ENCODE measurements around the gene GOPC. TPM values are rescaled to one million over a fixed set of nuclear protein-coding genes. Genes with fewer than 3 reads are reported as not detected.

Gene GOPC
- total and polyA plus RNA-seq, 2 of the 8 experiments (the other 6 are each of a cell fraction or from before 2014, with no cell fraction given), result 5.3 to 19.4 TPM

DNA sequence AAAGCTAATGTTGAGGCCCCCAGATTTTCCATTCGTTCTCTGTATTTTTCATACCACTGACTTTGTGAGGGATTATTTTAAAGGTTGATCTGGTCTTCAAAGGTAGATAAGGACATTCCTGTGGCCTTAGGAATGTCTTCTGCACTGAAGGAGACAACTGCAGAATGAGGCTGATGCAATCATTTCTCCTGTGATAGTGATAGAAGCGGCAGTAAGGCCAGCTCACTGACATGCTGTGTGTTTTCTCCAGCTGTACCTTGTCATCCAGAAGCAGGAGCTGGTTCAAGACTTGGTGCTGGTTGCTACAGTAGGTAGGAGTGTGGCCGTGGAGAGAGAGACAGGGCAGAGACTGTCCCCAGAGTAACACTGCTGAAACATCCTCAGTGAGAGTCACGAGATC, 66.0 kb downstream of the GOPC start:
- no peak overlapping the region for H3K27ac ChIP-seq (ENCODE audit: low read depth, low read length)
- no peak overlapping the region for H3K4me3 ChIP-seq (ENCODE audit: extremely low read depth in 1 of 4, insufficient read depth in 2 of 4, low read depth in 3 of 4, low read length in 4 of 4)
- no peak overlapping the region for H3K18ac ChIP-seq (ENCODE audit: extremely low read depth, low read length)
- 89% methylated on average over 4 of the region's 4 CpGs; no CpG with 5 or more reads in 1 of the 2 experiments for WGBS, 2 experiments (ENCODE audit: extremely low coverage in 1 of 2, insufficient coverage in 1 of 2, insufficient read length in 1 of 2, insufficient replicate concordance in 2 of 2, low coverage in 1 of 2, low lambda C conversion rate in 2 of 2, missing lambda C conversion rate in 1 of 2)
- no peak overlapping the region for H2BK15ac ChIP-seq (ENCODE audit: low read length)
- H3K79me1 ChIP-seq (ENCODE audit: low read depth, low read length), result no peaks in the 10 kb centered on the region
- peaks cover 0 to 3% (median 0%) of the 10 kb centered on the region in 4 experiments; a peak in 1 of 8 replicates for H3K36me3 ChIP-seq (ENCODE audit: control insufficient read depth in 2 of 4, insufficient read depth in 4 of 4, low read length in 3 of 4)
- H3K27me3 ChIP-seq (replicated peaks in 1 of 4; ENCODE audit: control insufficient read depth in 3 of 4, extremely low read depth in 1 of 4, insufficient read depth in 3 of 4, low read length in 3 of 4), result no peaks in the 10 kb centered on the region
- no peak overlapping the region for H2BK12ac ChIP-seq (ENCODE audit: low read depth, low read length)
- no peak for DNase-seq (ENCODE audit: low read depth in 1 of 2, low spot score in 2 of 2)
- H4K5ac ChIP-seq (ENCODE audit: insufficient read length, low read depth, low read length), result no peak overlapping the region
- H3K4me2 ChIP-seq (ENCODE audit: insufficient read depth in 1 of 2, low read depth in 2 of 2, low read length in 2 of 2), result no peak overlapping the region
- no peak overlapping the region for H3K56ac ChIP-seq (replicated peaks; ENCODE audit: insufficient read length, low read depth, low read length)
- no peaks in the 10 kb centered on the region for H3K23me2 ChIP-seq (ENCODE audit: low read depth, low read length)
- ChIA-PET CTCF (ENCODE audit: partially characterized antibody) (interaction anchor here (1.1 to 2.0 kb wide), 4 partner anchors 11 to 26 kb away, joined by 3 to 9 read pairs (median 6); no protein-coding TSS in a partner anchor), POLR2A (ENCODE audit: partially characterized antibody) (no interaction called here)
- H3K9me3 ChIP-seq (ENCODE audit: insufficient read depth in 2 of 2, low read depth in 1 of 2, low read length in 1 of 2), result no peaks in the 10 kb centered on the region
- no peak overlapping the region for H2AFZ ChIP-seq (ENCODE audit: low read length)
- no peak for FAIRE-seq
- no peaks in the 10 kb centered on the region for H3K4me1 ChIP-seq (replicated peaks in 1 of 4; ENCODE audit: control insufficient read depth in 3 of 4, insufficient read depth in 4 of 4, low read length in 3 of 4)
- H2BK120ac ChIP-seq (replicated peaks; ENCODE audit: low read depth, low read length), result no peak overlapping the region
- H2BK20ac ChIP-seq (ENCODE audit: low read length), result no peak overlapping the region
- no peaks in the 10 kb centered on the region for H3K79me2 ChIP-seq (ENCODE audit: control insufficient read depth in 1 of 2, insufficient read depth in 2 of 2, low read length in 2 of 2)
- no peak overlapping the region for H3K14ac ChIP-seq (ENCODE audit: insufficient read length)
- no peak overlapping the region for H3K4ac ChIP-seq (replicated peaks; ENCODE audit: insufficient read length, low read depth, low read length)
- H2BK5ac ChIP-seq (ENCODE audit: low read depth, low read length), result no peak overlapping the region
- H3K23ac ChIP-seq (ENCODE audit: insufficient read length), result no peak overlapping the region
- no peak overlapping the region for H3K9ac ChIP-seq (replicated peaks in 1 of 4; ENCODE audit: extremely low read depth in 1 of 4, low read depth in 3 of 4, low read length in 3 of 4)
- H4K20me1 ChIP-seq (replicated peaks in 1 of 2; ENCODE audit: control insufficient read depth in 1 of 2, insufficient read depth in 2 of 2, low read length in 2 of 2), result no peaks in the 10 kb centered on the region
- H2AK5ac ChIP-seq (ENCODE audit: low read depth, low read length), result no peak overlapping the region
- no peak overlapping the region for H4K91ac ChIP-seq (replicated peaks; ENCODE audit: insufficient read length, low read length)
- H4K8ac ChIP-seq (ENCODE audit: extremely low read depth, insufficient read depth, low read length), result no peak overlapping the region
- TF ChIP-seq FOSL1 (IDR thresholded peaks at IDR 0.05; ENCODE audit: insufficient read depth, low read depth, low read length) (no peak), ATF3 (IDR thresholded peaks at IDR 0.05; ENCODE audit: insufficient read depth, low read depth, low read length) (no peak), CBX8 (IDR thresholded peaks at IDR 0.05; ENCODE audit: borderline replicate concordance, low read depth, low read length) (no peak), TBP (IDR thresholded peaks at IDR 0.05; ENCODE audit: low read depth, low read length) (no peak), HDAC2 (IDR thresholded peaks at IDR 0.05; ENCODE audit: borderline replicate concordance in 1 of 2, low read depth in 2 of 2, low read length in 2 of 2) (no peak), RNF2 (IDR thresholded peaks at IDR 0.05; ENCODE audit: borderline replicate concordance, low read depth, low read length, missing control alignments, poor library complexity, severe bottlenecking) (no peak), JUN (IDR thresholded peaks at IDR 0.05; ENCODE audit: low read depth, low read length) (no peak), SRF (IDR thresholded peaks at IDR 0.05; ENCODE audit: low read depth, low read length) (no peak), ASH2L (IDR thresholded peaks at IDR 0.05; ENCODE audit: low read length) (no peak), BCL11A (IDR thresholded peaks at IDR 0.05; ENCODE audit: low read depth in 2 of 2, low read length in 2 of 2) (no peak), TEAD4 (IDR thresholded peaks at IDR 0.05; ENCODE audit: low read depth, low read length) (no peak), CHD2 (IDR thresholded peaks at IDR 0.05; ENCODE audit: low read length) (no peak), SUZ12 (IDR thresholded peaks at IDR 0.05; ENCODE audit: low read length) (no peak), CEBPB (IDR thresholded peaks at IDR 0.05; ENCODE audit: low read depth, low read length) (no peak)
